ENCODE results near the gene LMAN1L. TPM values are rescaled to one million over a fixed set of nuclear protein-coding genes. Genes with fewer than 3 reads are reported as not detected.

Gene LMAN1L
- total RNA-seq, 1 donor from 2014 or later = 8.1 TPM

- Histone ChIP-seq H3K27ac (replicated peaks) (peak overlapping the region; percentile 76), H3K36me3 (peaks cover 45% of the 10 kb centered on the region), H3K4me1 (peaks cover 45% of the 10 kb centered on the region), H3K27me3 (ENCODE audit: low read depth) (no peaks in the 10 kb centered on the region), H3K4me3 (no peak overlapping the region), H3K9me3 (replicated peaks) (no peaks in the 10 kb centered on the region)
- intact Hi-C loops (cut with micrococcal nuclease) = no loop called here
- TF ChIP-seq CTCF (IDR thresholded peaks at IDR 0.05; ENCODE audit: borderline replicate concordance) = no peak
- no peak for DNase-seq
Observed at GRCh38 chr15:74799255-74799855, 13.3 kb upstream of the LMAN1L start.

- peak; percentile 77 for DNase-seq
- no peaks in the 10 kb centered on the region for H3K9me3 ChIP-seq (replicated peaks)
- H3K4me1 ChIP-seq = peaks cover 39% of the 10 kb centered on the region
- H3K27me3 ChIP-seq (ENCODE audit: low read depth) = no peaks in the 10 kb centered on the region
- intact Hi-C loops (cut with micrococcal nuclease) = no loop called here
- H3K27ac ChIP-seq (replicated peaks) = peak overlapping the region; percentile 76
- H3K36me3 ChIP-seq = peaks cover 45% of the 10 kb centered on the region
- H3K4me3 ChIP-seq = no peak overlapping the region
- peak; percentile 99 for TF ChIP-seq CTCF (IDR thresholded peaks at IDR 0.05; ENCODE audit: borderline replicate concordance)
Observed at GRCh38 chr15:74799856-74800558, 12.6 kb upstream of the LMAN1L start.

- H3K4me1 ChIP-seq = peaks cover 37% of the 10 kb centered on the region
- TF ChIP-seq CTCF (IDR thresholded peaks at IDR 0.05; ENCODE audit: borderline replicate concordance) = no peak
- no peak overlapping the region for H3K4me3 ChIP-seq
- intact Hi-C loops (cut with micrococcal nuclease) = no loop called here
- peak overlapping the region; percentile 76 for H3K27ac ChIP-seq (replicated peaks)
- H3K9me3 ChIP-seq (replicated peaks) = no peaks in the 10 kb centered on the region
- no peaks in the 10 kb centered on the region for H3K27me3 ChIP-seq (ENCODE audit: low read depth)
- H3K36me3 ChIP-seq = peaks cover 45% of the 10 kb centered on the region
- DNase-seq = no peak
Observed at GRCh38 chr15:74800559-74801094, 12.0 kb upstream of the LMAN1L start.

- no peak overlapping the region for H3K27ac ChIP-seq (replicated peaks)
- peaks cover 45% of the 10 kb centered on the region for H3K36me3 ChIP-seq
- no peak for DNase-seq
Observed at GRCh38 chr15:74801311-74801997, 11.2 kb upstream of the LMAN1L start.

More at GRCh38 chr15:74801311-74801997, 11.2 kb upstream of the LMAN1L start:
- intact Hi-C loops (cut with micrococcal nuclease) = no loop called here
- H3K27me3 ChIP-seq (ENCODE audit: low read depth) = no peaks in the 10 kb centered on the region
- TF ChIP-seq CTCF (IDR thresholded peaks at IDR 0.05; ENCODE audit: borderline replicate concordance) = no peak
- peaks cover 37% of the 10 kb centered on the region for H3K4me1 ChIP-seq
- no peaks in the 10 kb centered on the region for H3K9me3 ChIP-seq (replicated peaks)
- no peak overlapping the region for H3K4me3 ChIP-seq
